Right renal pelvis (tissue), 4 donors: ENCODE measurements around the gene SLC36A4. TPM values are rescaled to one million over a fixed set of nuclear protein-coding genes. Genes with fewer than 3 reads are reported as not detected.
A peak's percentile ranks its signal among the peaks of the same experiment; 100 is the strongest.
"Not testable (repeated sequence)": the region's sequence is repeated elsewhere in the genome, so short reads cannot be mapped to it uniquely, and the experiment has no call there.

ENCODE experiments used
- DNase-seq, 4 donors: peaks; one replicate each; pipeline ENCODE4 v3.0.0-alpha.2; 2013; ENCODE audit warnings: low read depth in 4 of 4, low spot score in 3 of 4, missing footprints in 1 of 4
- polyA plus RNA-seq, 4 donors: library from polyadenylated mRNA; unstranded; fragments of 120-200 nt; gene quantifications; one replicate each; pipeline ENCODE4 v1.2.1, GENCODE V29; 2013; ENCODE audit not compliant: insufficient read length in 4 of 4

SLC36A4 gene
- 10 to 100 TPM; 18.7 to 21.1 (median 20.8) TPM for polyA plus RNA-seq

GRCh38 chr11:93197380-93198214, at the start of gene SLC36A4:
Gene SLC36A4, minus strand, starts transcription at chr11:93197991. Its CDS starts 159 bp downstream, at chr11:93197832.
- peak; percentile 64 to 78 (median 70) for DNase-seq

DNA sequence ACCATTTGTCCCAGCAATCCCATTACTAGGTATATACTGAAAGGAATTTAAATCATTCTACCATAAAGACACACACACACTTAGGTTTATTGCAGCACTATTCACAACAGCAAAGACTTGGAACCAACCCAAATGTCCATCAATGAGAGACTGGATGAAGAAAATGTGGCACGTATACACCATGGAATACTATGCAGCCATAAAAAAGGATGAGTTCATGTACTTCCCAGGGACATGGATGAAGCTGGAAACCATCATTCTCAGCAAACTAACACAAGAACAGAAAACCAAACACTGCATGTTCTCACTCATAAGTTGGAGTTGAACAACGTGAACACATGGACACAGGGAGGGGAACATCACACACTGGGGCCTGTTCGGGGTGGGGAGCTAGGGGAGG, 49.0 kb upstream of the SLC36A4 start:
- DNase-seq: not testable (repeated sequence)

- DNase-seq: no peak
These were observed 46.2 kb upstream of the SLC36A4 start for GRCh38 chr11:93244018-93244417.

GRCh38 chr11:93239966-93240365, 42.2 kb upstream of the SLC36A4 start:
- no peak for DNase-seq

GRCh38 chr11:93238956-93239355, 41.2 kb upstream of the SLC36A4 start:
- DNase-seq: no peak

- no peak for DNase-seq
These were observed 39.2 kb upstream of the SLC36A4 start for GRCh38 chr11:93236741-93237675.

- DNase-seq: peak; percentile 52 to 66 (median 60)
These were observed 36.9 kb upstream of the SLC36A4 start for GRCh38 chr11:93234602-93235207.

- no peak for DNase-seq
These were observed 32.1 kb upstream of the SLC36A4 start for GRCh38 chr11:93229876-93230275.

DNA sequence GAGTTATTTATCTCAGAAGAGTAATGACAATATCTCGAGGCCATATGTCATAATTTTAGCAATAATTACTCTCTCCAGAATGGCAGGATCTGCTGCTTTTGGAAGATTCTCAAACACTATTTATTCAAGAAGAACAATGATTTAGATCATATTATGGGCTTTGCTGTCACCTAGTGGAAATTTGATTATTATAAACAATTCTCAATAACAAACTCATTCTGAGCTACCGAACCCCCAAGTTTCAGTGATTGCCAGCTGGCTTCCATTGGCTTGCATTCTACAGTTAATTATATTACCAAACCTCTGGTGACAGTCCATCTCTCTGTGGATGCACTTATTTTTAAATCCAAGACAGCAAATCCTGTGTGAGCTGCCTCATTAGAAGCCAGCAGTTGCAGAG, 27.9 kb upstream of the SLC36A4 start:
- no peak for DNase-seq

- DNase-seq: no peak
These were observed 23.7 kb upstream of the SLC36A4 start for GRCh38 chr11:93221539-93221938.

GRCh38 chr11:93220078-93220477, 22.3 kb upstream of the SLC36A4 start:
- DNase-seq: no peak

DNA sequence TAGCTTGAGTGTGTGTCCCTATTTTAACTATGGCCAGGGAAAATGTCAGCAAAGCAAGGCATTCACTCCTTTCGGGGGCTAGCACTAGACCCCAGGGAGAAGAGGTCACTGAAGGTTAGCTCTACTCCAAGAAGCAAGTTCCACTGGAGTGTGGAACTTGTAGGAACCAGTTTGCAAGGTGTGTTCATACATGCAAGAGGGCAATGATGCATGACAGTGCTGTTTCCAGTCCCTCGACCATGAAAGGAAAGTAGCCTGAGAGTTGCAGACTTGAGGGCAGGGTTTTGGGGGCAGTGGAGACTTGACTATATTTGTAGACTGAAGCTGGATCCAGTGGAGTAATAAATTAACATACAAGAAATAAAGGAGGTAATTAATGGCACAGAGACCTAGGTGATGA, 21.6 kb upstream of the SLC36A4 start:
- DNase-seq: no peak

- DNase-seq: no peak
These were observed 18.8 kb upstream of the SLC36A4 start for GRCh38 chr11:93216511-93217101.

GRCh38 chr11:93213622-93214021, 15.8 kb upstream of the SLC36A4 start:
- DNase-seq: no peak

GRCh38 chr11:93212094-93212493, 14.3 kb upstream of the SLC36A4 start:
- DNase-seq: no peak

GRCh38 chr11:93209466-93209865, 11.7 kb upstream of the SLC36A4 start:
- no peak for DNase-seq

DNA sequence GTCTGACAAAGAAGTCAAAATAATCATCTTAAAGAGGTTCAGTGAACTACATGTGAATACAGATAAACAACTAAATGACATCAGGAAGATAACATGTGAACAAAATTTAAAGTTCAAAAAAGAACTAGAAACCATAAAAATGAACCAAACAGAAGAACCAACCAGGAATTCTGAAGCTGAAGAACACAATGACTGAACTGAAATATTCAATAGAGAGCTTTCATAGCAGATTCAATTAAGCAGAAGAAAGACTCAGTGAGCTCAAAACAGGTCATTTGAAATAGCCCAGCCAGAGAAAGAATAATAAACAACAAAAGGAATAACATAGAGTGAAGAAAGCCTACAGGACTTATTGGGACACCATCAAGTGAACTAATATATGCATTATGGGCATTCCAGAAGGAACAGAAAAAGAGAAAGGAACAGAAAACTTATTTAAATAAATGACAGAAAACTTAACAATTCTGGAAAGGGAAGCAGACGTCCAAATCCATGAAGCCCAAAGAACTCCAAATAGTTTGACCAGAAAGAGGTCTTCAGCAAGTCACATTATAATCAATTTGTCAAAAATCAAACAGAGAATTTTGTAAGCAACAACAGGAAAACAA, 11.0 kb upstream of the SLC36A4 start:
- no peak for DNase-seq

- DNase-seq: no peak
These were observed 1.8 kb upstream of the SLC36A4 start for GRCh38 chr11:93199616-93200015.

- peak in 1 of 4 donors; percentile 27 for DNase-seq
These were observed 539 bp upstream of the SLC36A4 start for GRCh38 chr11:93198215-93198845.
